GM19023 (cell line): ENCODE measurements around the gene NOM1.

Experiments used
- ATAC-seq: cut with Tn5 transposase; IDR thresholded peaks from one replicate; pipeline ENCODE4 v1.9.1; 2021; ENCODE audit warnings: mild to moderate bottlenecking, moderate library complexity; ENCODE audit not compliant: unreplicated experiment

NOM1 gene

DNA sequence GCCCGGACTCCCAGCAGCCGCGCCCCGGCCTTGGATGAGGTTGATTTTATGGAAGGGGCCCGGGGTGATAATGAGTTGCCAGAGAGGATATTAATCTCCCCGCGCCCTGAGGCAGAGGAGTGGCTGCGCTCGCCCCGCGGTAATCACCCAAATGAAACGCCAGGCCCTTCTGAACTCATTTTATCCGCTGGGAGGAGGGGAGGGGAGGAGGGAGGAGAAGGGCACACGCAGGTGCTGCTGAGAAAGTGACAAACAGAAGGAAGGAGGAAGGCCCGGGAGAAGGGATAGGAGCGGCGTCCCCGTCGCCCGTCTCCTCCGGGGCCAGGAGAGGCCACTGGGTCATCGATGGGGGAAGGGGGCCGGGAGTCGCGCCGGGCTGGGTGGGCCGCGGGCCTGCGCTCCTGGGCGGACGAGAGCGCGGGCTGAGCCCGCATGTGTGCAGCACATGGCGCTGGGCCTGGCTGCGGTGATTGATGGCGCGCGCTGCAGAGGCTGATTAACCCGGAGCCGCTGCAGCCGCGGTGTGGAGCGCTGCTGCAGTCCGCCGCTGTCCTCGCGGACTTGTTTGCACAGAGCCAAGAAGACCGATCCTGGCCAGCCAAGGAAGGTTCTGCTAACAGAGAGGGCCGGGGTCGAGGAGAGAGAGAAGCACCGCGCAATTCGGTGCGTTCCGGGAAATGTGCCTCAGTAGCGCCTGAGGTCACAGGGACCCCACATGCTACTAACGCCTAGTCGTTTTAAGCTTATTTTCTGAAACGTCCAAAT, 54.4 kb downstream of the NOM1 start:
- no peak for ATAC-seq

DNA sequence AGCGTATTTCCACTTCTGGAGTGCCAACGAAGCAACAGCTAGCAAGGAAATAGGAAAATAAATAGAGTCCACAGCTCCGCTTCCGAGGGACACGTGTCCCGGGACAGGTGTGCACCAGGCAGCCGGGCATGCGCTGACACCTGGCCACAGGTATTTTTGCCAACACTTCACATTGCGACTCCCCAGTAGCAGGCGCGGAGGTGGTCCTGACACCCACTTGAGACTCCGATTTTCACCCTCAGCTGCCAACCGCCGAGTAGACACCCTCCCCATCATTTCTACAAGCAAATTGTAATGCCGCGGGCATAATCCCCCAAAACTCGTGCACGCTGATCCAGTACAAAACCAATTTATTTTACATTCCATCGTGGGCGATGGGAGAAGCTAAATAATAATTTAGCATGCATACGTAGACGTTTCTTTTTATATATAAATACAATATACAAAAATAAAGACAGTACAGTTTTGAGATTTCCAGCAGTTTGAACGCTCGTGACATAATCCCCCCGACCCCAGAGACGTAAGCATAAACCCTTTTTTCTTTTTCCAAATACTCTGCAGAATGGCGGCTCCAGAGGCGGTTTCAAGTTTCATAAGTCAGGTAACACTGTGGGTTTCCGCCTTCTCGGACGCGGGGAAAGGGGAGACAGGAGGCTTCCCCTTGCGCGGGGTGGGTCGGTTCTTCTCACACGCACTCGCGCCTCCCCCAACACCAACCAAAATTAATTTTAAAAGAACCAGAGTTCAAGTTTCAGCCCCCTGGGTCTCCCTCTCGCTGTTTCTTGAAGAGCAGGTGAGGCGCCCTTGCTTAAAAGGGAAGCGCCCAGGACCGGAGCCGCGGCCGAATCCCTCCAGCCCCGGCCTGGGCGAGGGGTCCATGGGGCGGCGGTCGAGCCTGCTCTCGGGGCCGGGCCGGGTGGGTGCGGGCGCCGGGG, 55.3 kb downstream of the NOM1 start:
- no peak for ATAC-seq

DNA sequence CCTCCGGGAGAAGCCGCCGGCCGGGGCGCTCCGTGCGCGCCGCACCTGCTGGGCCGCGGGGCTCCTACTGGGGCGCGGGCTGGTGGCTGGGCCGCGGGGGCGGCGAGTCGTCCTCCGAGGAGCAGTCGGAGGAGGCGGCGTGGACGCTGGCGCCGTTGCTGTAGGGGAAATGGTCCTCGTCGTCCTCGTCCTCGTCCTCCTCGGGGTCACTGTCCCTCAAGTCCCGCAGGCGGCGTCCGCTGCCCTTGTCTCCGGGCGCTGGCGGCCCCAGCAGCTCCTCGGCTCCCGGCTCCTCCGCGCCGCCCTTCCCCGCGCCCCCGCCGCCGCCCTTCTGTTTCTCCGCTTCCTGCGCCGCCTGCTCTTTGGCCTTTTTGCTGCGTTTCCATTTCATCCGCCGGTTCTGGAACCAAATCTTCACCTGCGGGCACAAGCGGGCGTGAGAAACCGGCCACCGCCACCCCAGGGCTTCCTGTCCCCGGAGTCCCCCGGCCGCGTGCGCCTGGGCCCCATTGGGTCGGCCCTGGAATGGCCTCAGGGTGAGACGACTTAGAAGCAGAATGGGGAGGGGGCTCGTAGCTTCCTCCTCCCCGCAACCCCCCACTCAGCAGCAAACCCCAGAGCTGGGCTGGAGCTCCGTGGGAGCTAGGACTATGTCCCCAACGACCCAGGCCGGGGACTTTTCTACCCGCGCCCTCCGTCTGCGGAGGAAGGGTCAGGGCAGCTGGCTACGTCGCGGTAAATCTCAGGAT, 56.1 kb downstream of the NOM1 start:
- ATAC-seq: no peak

DNA sequence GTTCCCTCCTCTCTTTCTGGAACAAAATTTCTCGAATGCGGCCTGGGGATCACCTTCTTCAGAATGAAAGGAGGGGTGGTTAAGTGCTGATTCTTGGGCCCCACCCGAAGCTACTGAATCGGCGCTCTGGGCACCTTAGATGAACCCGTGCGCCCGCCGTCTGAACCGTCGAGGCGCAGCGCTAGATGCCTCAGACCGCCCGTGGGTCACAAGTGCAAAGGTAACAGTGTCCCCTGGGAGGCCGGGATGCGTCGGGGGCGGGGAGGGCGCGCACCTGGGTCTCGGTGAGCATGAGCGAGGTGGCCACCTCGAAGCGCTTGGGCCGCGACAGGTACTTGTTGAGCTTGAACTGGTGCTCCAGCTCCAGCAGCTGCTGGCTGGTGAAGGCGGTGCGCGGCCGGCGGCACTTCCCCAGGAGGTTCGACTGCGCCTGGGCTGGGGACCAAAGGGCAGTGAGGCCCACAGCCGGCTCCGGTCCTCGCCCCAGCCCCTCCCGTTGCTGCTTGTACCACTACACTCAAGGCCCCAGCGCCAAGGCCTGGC, 56.8 kb downstream of the NOM1 start:
- ATAC-seq: no peak

GRCh38 chr7:157006829-157007469, 57.4 kb downstream of the NOM1 start:
- ATAC-seq: no peak

DNA sequence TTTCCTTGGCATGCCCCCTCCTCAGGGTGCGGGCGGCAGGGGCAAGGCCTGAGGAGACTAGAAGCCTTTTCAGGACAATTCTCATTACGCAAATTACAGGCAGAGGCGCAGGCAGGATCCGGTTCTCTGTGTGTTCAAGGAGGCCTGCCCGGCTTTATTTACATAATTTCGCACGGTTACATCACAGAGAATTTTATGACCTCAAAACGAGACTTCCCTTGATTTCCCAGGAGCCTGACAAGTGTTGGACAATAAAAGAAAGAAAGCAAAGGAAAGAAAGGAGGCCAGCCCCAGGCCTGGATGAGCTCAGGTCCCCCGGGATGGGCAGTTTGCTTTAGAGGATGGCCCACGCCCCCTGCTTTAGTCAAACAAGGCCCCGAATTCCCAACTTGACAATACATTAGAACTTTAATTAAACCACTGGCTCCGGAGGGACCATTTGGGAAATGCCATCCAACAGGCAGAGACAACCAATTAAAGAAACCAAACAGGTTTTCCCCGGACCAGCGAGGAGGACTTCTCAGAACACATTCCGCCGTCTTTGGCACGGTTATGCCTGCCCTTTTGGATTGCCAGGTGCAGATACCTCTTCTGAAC, 58.1 kb downstream of the NOM1 start:
- ATAC-seq: no peak

DNA sequence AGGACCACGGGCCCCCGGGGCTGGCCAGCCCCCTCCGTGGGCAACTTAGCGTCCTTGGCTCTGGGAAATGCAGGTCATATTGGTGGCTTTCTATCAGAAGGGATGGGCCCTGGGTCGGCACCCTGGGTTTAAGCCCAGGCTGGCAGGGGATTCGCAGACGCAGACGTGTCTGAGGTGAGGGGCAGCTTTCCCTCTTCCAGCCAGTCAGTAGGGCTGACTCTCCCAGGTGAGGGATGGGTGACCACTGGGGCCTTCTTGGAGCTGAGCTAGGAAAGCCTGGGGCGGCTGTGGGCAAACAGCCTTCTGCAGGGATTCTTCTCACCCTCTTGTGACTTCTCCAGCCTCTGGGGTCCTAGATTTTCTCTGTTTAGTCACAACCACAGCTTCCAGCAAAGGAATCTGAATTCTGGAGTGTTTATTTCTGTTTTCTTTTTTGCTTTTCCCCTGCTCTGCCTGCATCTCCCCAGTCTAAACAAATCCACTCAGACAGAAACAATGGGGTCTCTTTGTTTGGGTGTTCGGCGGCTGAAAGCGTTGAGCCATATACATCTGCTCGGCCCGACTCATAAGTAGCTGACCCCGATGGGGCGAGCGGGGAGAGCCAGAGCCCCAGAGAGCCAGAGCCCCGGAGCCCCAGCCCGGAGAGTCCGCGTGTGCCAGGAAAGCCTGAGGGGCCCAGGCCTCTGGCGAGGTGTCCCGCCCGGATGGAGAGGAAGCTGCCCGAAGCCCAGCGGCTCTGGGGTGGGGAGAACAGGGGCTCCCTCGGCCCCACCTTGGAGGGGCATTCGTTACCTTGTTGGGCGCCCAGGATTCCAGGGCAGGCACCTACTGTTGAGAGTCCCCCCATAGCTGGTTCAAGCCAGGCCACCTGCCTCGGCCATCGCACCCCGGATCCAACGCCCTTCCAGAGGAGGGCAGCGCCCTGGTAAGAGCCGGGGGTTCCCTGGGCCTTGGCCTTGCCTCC, 59.0 kb downstream of the NOM1 start:
- ATAC-seq: no peak

DNA sequence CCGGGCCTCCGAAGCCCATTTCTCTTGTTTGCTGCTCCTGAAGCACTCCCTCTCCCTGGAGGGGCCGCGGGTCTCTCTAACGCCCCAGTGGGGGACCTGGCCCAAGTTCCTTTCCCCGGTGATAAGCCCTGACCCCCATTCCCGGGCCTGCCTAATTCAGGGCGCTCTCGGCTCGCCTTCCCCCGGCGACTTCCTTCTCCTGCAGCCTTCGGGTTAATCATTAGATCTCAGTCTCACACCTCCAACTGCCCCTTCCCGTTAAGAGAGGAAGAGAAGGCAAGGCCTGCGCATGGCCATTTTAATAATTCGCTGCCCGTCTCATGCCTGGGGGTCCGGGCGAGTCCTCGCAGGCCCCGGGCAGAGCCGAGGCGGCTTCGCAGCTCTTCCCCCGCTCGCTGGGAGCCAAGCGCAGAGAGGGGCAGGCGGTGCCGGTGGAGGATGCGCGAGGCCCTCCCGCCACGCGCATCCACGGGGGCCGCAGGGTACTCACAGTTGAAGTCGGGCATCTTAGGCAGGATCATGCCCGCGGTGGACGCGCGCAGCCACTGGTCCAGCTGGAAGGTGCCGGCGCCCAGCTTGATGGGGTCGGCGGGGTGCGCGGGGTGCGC, 59.8 kb downstream of the NOM1 start:
- peak; percentile 13 for ATAC-seq

DNA sequence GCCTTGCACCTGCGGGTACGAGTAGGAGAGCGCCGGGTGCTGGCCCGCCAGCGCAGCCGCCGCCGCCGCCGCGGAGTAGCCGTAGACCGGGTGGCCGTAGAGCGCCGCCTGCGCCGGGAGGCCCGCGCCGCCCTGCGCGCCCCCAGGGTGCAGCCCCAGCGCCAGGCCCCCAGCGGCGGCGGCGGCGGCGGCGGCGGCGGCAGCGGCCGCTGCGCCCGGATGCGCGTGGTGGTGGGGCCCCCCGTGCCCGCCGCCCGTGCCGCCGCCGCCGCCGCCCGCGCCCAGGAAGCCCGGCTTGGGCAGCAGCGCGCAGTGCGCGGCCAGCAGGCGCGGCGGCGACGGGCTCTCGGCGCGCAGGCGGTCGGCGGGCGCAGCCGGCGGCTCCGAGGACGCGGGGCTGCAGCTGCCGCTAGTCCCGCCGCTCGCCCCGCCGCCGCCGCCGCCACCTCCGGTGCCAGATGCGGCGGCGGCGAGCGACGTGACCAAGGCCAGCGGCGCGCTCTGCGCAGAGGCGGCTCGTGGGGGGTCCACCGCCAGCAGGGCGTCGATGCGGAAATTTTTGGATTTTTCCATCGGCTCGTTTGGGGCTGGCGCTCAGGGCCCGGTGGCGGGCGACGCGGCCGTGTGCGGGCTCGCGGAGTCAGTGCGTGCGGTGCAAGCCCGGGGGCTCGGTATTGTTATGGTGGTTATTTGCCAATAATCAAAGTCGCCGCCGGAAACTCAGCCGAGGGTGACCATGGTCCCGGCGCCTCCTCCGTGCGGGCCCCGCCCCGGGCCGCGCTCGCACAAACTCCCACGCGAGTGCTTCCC, 60.5 kb downstream of the NOM1 start:
- peak; percentile 31 for ATAC-seq

GRCh38 chr7:157010588-157011332, 61.2 kb downstream of the NOM1 start, which contains the start of gene MNX1:
MNX1 (minus strand) TSS chr7:157010663; CDS start chr7:157010350, 313 bp downstream.
- peak; percentile 83 for ATAC-seq

DNA sequence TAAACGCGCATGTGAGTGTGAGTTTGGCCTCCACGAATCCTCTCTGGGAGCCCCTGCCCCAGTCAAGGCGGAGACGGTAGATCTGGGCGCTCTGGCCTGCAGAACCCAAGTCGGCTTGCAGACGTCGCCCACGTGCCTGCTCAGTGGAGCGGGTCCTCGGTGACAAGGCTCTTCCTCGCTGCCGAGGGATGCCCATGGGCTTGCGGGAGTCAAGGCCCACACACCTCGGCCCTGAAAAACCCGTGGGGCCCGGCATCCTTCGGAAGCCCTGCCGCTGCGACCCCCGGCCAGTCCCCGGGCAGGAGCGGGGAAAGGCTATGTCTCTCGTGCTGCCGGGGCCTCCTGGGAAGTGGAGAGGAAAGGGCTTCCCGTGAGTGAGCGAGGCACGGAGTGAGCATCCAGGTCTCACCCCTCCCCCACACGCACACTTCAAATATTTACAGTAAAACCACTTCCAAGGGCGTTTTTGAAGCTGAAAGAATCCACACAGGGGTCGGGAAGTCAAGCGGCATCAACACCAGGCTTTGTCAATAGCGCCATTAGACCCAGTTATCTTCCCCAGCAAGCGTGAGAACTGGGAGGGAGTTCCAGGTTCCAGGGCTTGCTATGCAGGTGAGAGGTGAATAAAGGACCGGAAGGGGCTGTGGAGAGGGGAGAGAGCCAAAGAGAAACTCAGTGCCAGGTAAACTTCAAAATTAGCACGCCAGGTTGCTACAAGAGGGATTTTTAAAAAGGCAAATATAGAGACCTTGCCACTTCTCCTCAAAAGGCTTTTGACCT, 62.0 kb downstream of the NOM1 start:
- ATAC-seq: peak; percentile 13

- ATAC-seq: no peak
Measured at GRCh38 chr7:157012113-157012547, 62.6 kb downstream of the NOM1 start.

- ATAC-seq: no peak
Measured at GRCh38 chr7:157013101-157013500, 63.6 kb downstream of the NOM1 start.

DNA sequence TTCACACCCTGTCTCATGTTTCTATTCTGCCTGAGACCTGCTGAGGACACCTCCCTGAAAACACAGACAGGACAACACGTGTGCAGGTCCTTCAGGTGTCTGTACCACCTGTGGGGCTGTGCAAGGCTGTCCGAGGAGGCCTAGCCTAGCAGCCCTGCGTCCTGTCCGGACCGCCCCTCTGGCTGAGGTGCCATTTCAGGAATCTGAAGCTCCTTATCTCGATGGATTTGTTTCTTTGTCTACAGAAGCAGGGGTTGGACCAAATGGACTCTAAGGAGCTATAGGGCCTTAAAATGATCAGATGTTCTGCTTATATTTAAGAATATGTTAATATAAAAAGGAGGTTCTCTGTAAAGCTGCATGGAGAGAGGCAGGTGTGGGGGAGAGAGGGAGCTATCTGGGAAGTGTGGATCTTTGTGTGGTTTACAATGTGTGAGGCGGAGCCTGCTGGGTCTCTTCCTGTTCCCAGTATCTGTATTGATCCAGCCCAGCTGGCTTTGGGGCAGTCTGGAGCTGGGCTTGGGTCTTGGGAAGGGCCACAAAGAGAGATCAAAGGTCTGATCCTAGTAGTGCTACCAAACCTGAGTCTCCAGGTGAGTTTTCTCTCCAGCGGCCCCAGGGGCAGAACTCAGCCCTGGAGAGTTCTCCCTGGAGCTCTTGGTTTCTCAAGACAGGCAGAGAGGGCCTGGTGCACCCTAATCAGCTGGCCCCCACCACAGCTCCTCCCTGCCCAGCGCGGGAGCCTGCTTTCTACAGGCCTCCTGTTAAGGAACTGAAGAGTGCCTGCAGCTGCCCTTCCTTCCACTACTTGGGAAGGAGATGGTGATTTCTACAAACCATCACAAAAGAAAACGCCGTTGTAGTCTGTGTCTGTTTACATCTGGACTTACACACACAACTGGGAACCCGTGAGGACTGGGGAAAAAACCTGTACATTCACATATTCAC, 64.4 kb downstream of the NOM1 start:
- ATAC-seq: no peak
